HCT116 (cell line): ENCODE measurements around the gene CTNND1. TPM values are rescaled to one million over a fixed set of nuclear protein-coding genes. Genes with fewer than 3 reads are reported as not detected.

Experiments
- ATAC-seq: fragments of 200-7000 bp; cut with Tn5 transposase; 2 replicates; pipeline ENCODE4 v1.9.1; 2020; ENCODE audit warnings: mild to moderate bottlenecking, moderate library complexity
- BruUV-seq: library from RNA; stranded (reverse); fragments of 400-500 nt; replicated peaks from 2 replicates; lab custom pipeline; 2021; lab: Mats Ljungman, UMichigan
- CTCF ChIA-PET: fragments of 300-600 bp; sonication (Branson Sonifier 250); formaldehyde crosslinking; loops from one replicate; lab custom pipeline; 2021; ENCODE audit warnings: antibody characterized with exemption; lab: Charles Lee
- POLR2A ChIA-PET: fragments of 300-600, 350-600 bp; sonication (Branson Sonifier 250); formaldehyde crosslinking; loops from one replicate; lab custom pipeline; 2021; ENCODE audit warnings: antibody characterized with exemption; lab: Charles Lee
- RAD21 ChIA-PET, 2 experiments: fragments of 300-600 bp; sonication (Branson Sonifier 250); formaldehyde crosslinking; loops; one replicate each; lab custom pipeline; 2023; ENCODE audit warnings: low total read pairs in 2 of 2; ENCODE audit not compliant: uncharacterized antibody in 2 of 2, unreplicated experiment in 2 of 2, low non-redundant PET in 1 of 2; lab: Charles Lee
- DNase-seq: peaks from one replicate; pipeline ENCODE4 v3.0.0-alpha.2; 2010; ENCODE audit warnings: low read depth, low spot score
- H2AFZ ChIP-seq: fragments of 200-600 bp; shearing (Covaris generic), sonication (generic); 2 replicates; pipeline ENCODE4 v1.6.1; 2017; ENCODE audit warnings: low read depth, mixed run types, mixed read lengths, antibody characterized with exemption, low read length; ENCODE audit not compliant: poor library complexity, severe bottlenecking
- H3K27ac ChIP-seq: 2 replicates; pipeline ENCODE4 v1.5.1; 2012; ENCODE audit warnings: low read depth, low read length
- H3K27me3 ChIP-seq: fragments of 200-600 bp; sonication (generic); 2 replicates; pipeline ENCODE4 v1.6.1; 2016; ENCODE audit warnings: mixed run types, low read length, mixed read lengths; ENCODE audit not compliant: insufficient read depth
- H3K36me3 ChIP-seq, 2 experiments: fragments of 200-500 bp in 1 of 2; fragments of 200-600 bp in 1 of 2; sonication (Bioruptor generic) in 1 of 2; sonication (generic) in 1 of 2; 2 replicates each; pipeline versions ENCODE4 v1.5.1 to v1.6.1; 2014 to 2016; ENCODE audit warnings: low read length in 2 of 2, inconsistent platforms in 1 of 2, mixed read lengths in 1 of 2, mixed run types in 1 of 2; ENCODE audit not compliant: insufficient read depth in 2 of 2, control insufficient read depth in 1 of 2
- H3K4me1 ChIP-seq, 2 experiments: fragments of 200-600 bp in 1 of 2; sonication (generic) in 1 of 2; 2 replicates each; pipeline versions ENCODE4 v1.5.1 to v1.6.1; 2012 to 2017; ENCODE audit warnings: low read length in 2 of 2, inconsistent platforms in 1 of 2, mild to moderate bottlenecking in 1 of 2, mixed read lengths in 1 of 2, mixed run types in 1 of 2, moderate library complexity in 1 of 2; ENCODE audit not compliant: insufficient read depth in 2 of 2, control insufficient read depth in 1 of 2
- H3K4me2 ChIP-seq: fragments of 200-600 bp; sonication (generic); 2 replicates; pipeline ENCODE4 v1.6.1; 2017; ENCODE audit warnings: mixed run types, low read length, mixed read lengths
- H3K4me3 ChIP-seq, 2 experiments: fragments of 200-600 bp in 1 of 2; sonication (generic) in 1 of 2; replicated peaks in 1 of 2; 2 replicates each; pipeline ENCODE4 v1.5.1; 2011 to 2016; ENCODE audit warnings: low read length in 2 of 2, control low read depth in 1 of 2, low read depth in 1 of 2, mild to moderate bottlenecking in 1 of 2, mixed read lengths in 1 of 2, mixed run types in 1 of 2
- H3K79me2 ChIP-seq: fragments of 200-600 bp; sonication (generic); 2 replicates; pipeline ENCODE4 v1.6.1; 2017; ENCODE audit warnings: mild to moderate bottlenecking, mixed run types, low read length, moderate library complexity, mixed read lengths; ENCODE audit not compliant: insufficient read depth
- H3K9ac ChIP-seq: fragments of 200-600 bp; sonication (generic); 2 replicates; pipeline ENCODE4 v1.6.1; 2016; ENCODE audit warnings: low read length, mixed read lengths
- H3K9me2 ChIP-seq: fragments of 200-600 bp; sonication (generic), shearing (Covaris generic); 2 replicates; pipeline ENCODE4 v1.6.1; 2017; ENCODE audit warnings: mixed run types, mild to moderate bottlenecking, moderate library complexity; ENCODE audit not compliant: insufficient read depth
- H3K9me3 ChIP-seq, 2 experiments: fragments of 200-500 bp in 1 of 2; fragments of 200-600 bp in 1 of 2; sonication (Bioruptor generic) in 1 of 2; sonication (generic) in 1 of 2; 2 replicates each; pipeline ENCODE4 v1.6.1; 2014 to 2017; ENCODE audit warnings: low read length in 2 of 2, mixed read lengths in 2 of 2, inconsistent platforms in 1 of 2, low read depth in 1 of 2, mild to moderate bottlenecking in 1 of 2, mixed run types in 1 of 2, moderate library complexity in 1 of 2; ENCODE audit not compliant: control insufficient read depth in 1 of 2, insufficient read depth in 1 of 2
- H4K20me1 ChIP-seq: fragments of 200-600 bp; sonication (generic), shearing (Covaris generic); 2 replicates; pipeline ENCODE4 v1.6.1; 2017; ENCODE audit warnings: mixed run types, mild to moderate bottlenecking, moderate library complexity; ENCODE audit not compliant: insufficient read depth
- ATF3 ChIP-seq: IDR thresholded peaks from 2 replicates; pipeline ENCODE4 v1.6.1; 2012
- CBX3 ChIP-seq: IDR thresholded peaks from 2 replicates; pipeline ENCODE4 v1.6.1; 2012; ENCODE audit warnings: low read depth
- CTCF ChIP-seq, 3 experiments: fragments of 200-600 bp in 1 of 3; sonication (generic) in 1 of 3; IDR thresholded peaks in 2 of 3; conservative IDR thresholded peaks in 1 of 3; 2 replicates each; pipeline ENCODE4 v1.5.1; 2012 to 2017; ENCODE audit warnings: low read depth in 2 of 3, low read length in 2 of 3, antibody characterized with exemption in 1 of 3, borderline replicate concordance in 1 of 3, control low read depth in 1 of 3, mild to moderate bottlenecking in 1 of 3, mixed read lengths in 1 of 3, mixed run types in 1 of 3, moderate library complexity in 1 of 3; ENCODE audit not compliant: insufficient read depth in 1 of 3
- EGR1 ChIP-seq: IDR thresholded peaks from 2 replicates; pipeline ENCODE4 v1.6.1; 2012; ENCODE audit warnings: low read depth
- ELF1 ChIP-seq: IDR thresholded peaks from 2 replicates; pipeline ENCODE4 v1.6.1; 2012; ENCODE audit warnings: low read depth, borderline replicate concordance
- EZH2 ChIP-seq: fragments of 200-600 bp; sonication (generic); IDR thresholded peaks from 2 replicates; pipeline ENCODE4 v1.6.1; 2017; ENCODE audit warnings: antibody characterized with exemption, mixed run types
- FOSL1 ChIP-seq: IDR thresholded peaks from 2 replicates; pipeline ENCODE4 v1.6.1; 2012; ENCODE audit warnings: low read depth
- JUND ChIP-seq: IDR thresholded peaks from 2 replicates; pipeline ENCODE4 v1.6.1; 2012
- POLR2A ChIP-seq: IDR thresholded peaks from 2 replicates; pipeline ENCODE4 v1.7.0; 2011; ENCODE audit warnings: borderline replicate concordance; ENCODE audit not compliant: insufficient read depth, insufficient read length; ENCODE audit errors: extremely low read depth
- POLR2AphosphoS5 ChIP-seq: IDR thresholded peaks from 2 replicates; pipeline ENCODE4 v1.6.1; 2011; ENCODE audit warnings: mild to moderate bottlenecking, low read depth, low read length, moderate library complexity
- REST ChIP-seq: IDR thresholded peaks from 2 replicates; pipeline ENCODE4 v1.6.1; 2012; ENCODE audit warnings: low read depth
- SIN3A ChIP-seq: IDR thresholded peaks from 2 replicates; pipeline ENCODE4 v1.6.1; 2012; ENCODE audit warnings: low read depth
- SP1 ChIP-seq: IDR thresholded peaks from 2 replicates; pipeline ENCODE4 v1.6.1; 2012; ENCODE audit warnings: low read depth
- SRF ChIP-seq: IDR thresholded peaks from 2 replicates; pipeline ENCODE4 v1.6.1; 2012; ENCODE audit warnings: low read depth
- TCF7L2 ChIP-seq: IDR thresholded peaks from 2 replicates; pipeline ENCODE4 v1.7.0; 2011; ENCODE audit warnings: borderline replicate concordance, inconsistent platforms; ENCODE audit not compliant: insufficient read depth, insufficient read length; ENCODE audit errors: extremely low read depth
- YY1 ChIP-seq: IDR thresholded peaks from 2 replicates; pipeline ENCODE4 v1.6.1; 2011; ENCODE audit warnings: low read length, low read depth, moderate library complexity, mild to moderate bottlenecking; ENCODE audit not compliant: insufficient replicate concordance; ENCODE audit errors: extremely low read depth
- ZFX ChIP-seq: fragments of 450-650 bp; IDR thresholded peaks from 2 replicates; pipeline ENCODE4 v1.6.1; 2017
- intact Hi-C: fragments of 100-400 bp; cut with micrococcal nuclease; formaldehyde crosslinking; loops from 2 replicates; pipeline ENCODE4 v1.10.0; 2022
- total RNA-seq: library from RNA; stranded (reverse); gene quantifications from one replicate; pipeline ENCODE4 v1.2.1, GENCODE V29; 2021; ENCODE audit not compliant: unreplicated experiment

Gene CTNND1
- total RNA-seq, 1 experiment from 2014 or later, result 157 TPM

- Histone ChIP-seq H3K27me3 (no peaks in the 10 kb centered on the region), H3K9me2 (no peaks in the 10 kb centered on the region), H3K36me3 (no peaks in the 10 kb centered on the region), H3K4me1 (peaks cover 91 to 98% of the 10 kb centered on the region in 2 experiments), H2AFZ (no peak overlapping the region), H3K4me2 (peak overlapping the region; percentile 72), H4K20me1 (peaks cover 4% of the 10 kb centered on the region; the same call in 1 of the 2 replicates), H3K4me3 (0 out of 4 replicates have a peak overlapping the region, but pooled peaks of 1 of the 2 experiments have one; percentile 49), H3K9ac (peak overlapping the region; percentile 69), H3K27ac (peak overlapping the region; percentile 89), H3K79me2 (peaks cover 100% of the 10 kb centered on the region), H3K9me3 (no peaks in the 10 kb centered on the region)
- BruUV-seq, result no TSS peak
- no peak for DNase-seq
- intact Hi-C loops, result no loop called here
- ATAC-seq, result no peak
- POLR2A ChIA-PET, result interaction anchor here (1.0 kb wide), 1 partner anchor 15 kb away, joined by 5 read pairs; the partner anchor contains the start of gene CTNND1
- CTCF ChIA-PET, result interaction anchor here (3.0 to 4.5 kb wide), 2 partner anchors 24 to 25 kb away, joined by 12 to 30 read pairs; partner anchors contain the start of gene BTBD18
- no peak for TF ChIP-seq ELF1
- TF ChIP-seq REST, result no peak
- no peak for TF ChIP-seq POLR2A
- no peak for TF ChIP-seq CBX3
- no peak for TF ChIP-seq SRF
- TF ChIP-seq ATF3, result no peak
- no peak for TF ChIP-seq EGR1
- no peak for TF ChIP-seq TCF7L2
- TF ChIP-seq JUND, result no peak
- TF ChIP-seq FOSL1, result no peak
- no peak for TF ChIP-seq SP1
- no peak for TF ChIP-seq CTCF (IDR thresholded peaks at IDR 0.05 in 2 of 3, conservative IDR thresholded peaks at IDR 0.05 in 1 of 3; ENCODE audit: borderline replicate concordance in 1 of 3, insufficient read depth in 1 of 3, low read depth in 2 of 3, low read length in 2 of 3)
- TF ChIP-seq POLR2AphosphoS5, result no peak
- no peak for TF ChIP-seq EZH2
- TF ChIP-seq SIN3A, result no peak
- TF ChIP-seq YY1, result no peak
- TF ChIP-seq ZFX, result no peak
- RAD21 ChIA-PET, result no interaction called here
Measured at GRCh38 chr11:57776577-57777210, 15.1 kb downstream of the CTNND1 start.
